K562 (cell line): ENCODE measurements around the gene FOXF2.

Experiments used
- CTCF ChIP-seq, 3 experiments: IDR thresholded peaks in 2 of 3; conservative IDR thresholded peaks in 1 of 3; 2 replicates each; pipeline ENCODE4 v1.5.1; 2011 to 2012; ENCODE audit warnings: low read length in 3 of 3, mild to moderate bottlenecking in 3 of 3, control low read depth in 2 of 3, improper control_type of control experiment in 1 of 3, inconsistent platforms in 1 of 3, low read depth in 1 of 3, mixed read lengths in 1 of 3, moderate library complexity in 1 of 3; ENCODE audit not compliant: insufficient read depth in 2 of 3
- THRA ChIP-seq: fragments of 450-650 bp; IDR thresholded peaks from 2 replicates; pipeline ENCODE4 v1.6.1; 2017; ENCODE audit warnings: mild to moderate bottlenecking, moderate library complexity
- XRCC3 ChIP-seq: fragments of 450-650 bp; IDR thresholded peaks from 2 replicates; pipeline ENCODE4 v1.6.1; 2017; ENCODE audit warnings: mild to moderate bottlenecking, moderate library complexity
- ZNF655 ChIP-seq: fragments of 250-450 bp; sonication (Bioruptor Pico); IDR thresholded peaks from 2 replicates; pipeline ENCODE4 v1.5.0; 2021

GRCh38 chr6:1382883-1383728 lies 6.3 kb upstream of the FOXF2 start:
- TF ChIP-seq THRA (no peak), ZNF655 (CRISPR knock-in tag) (no peak), CTCF (IDR thresholded peaks at IDR 0.05 in 2 of 3, conservative IDR thresholded peaks at IDR 0.05 in 1 of 3; ENCODE audit: insufficient read depth in 2 of 3, low read depth in 1 of 3, low read length in 3 of 3) (no peak), XRCC3 (no peak)
